Loucy (cell line): ENCODE data around the gene ALKBH1.

ENCODE experiments used
- CTCF ChIP-seq: fragments of 200-600 bp; sonication (generic); conservative IDR thresholded peaks from 2 replicates; pipeline ENCODE4 v1.5.1; 2014; ENCODE audit warnings: mild to moderate bottlenecking, antibody characterized with exemption, low read length
- EZH2phosphoT487 ChIP-seq: fragments of 200-600 bp; IDR thresholded peaks from 2 replicates; pipeline ENCODE4 v1.6.1; 2018; ENCODE audit warnings: antibody characterized with exemption, mild to moderate bottlenecking, moderate library complexity, borderline replicate concordance

GRCh38 chr14:77659831-77660230 is 48.0 kb downstream of the ALKBH1 start:
- TF ChIP-seq CTCF (no peak), EZH2phosphoT487 (no peak)
